Spinal cord (tissue), 10 donors: ENCODE data around the gene SLC25A20. TPM values are rescaled to one million over a fixed set of nuclear protein-coding genes. Genes with fewer than 3 reads are reported as not detected.

ENCODE experiments used
- DNase-seq, 6 donors: peaks; one replicate each; pipeline versions ENCODE4 v3.0.0 to v3.0.0-alpha.2; 2013 to 2015; ENCODE audit warnings: low spot score in 6 of 6, low read depth in 4 of 6
- H3K27ac ChIP-seq: one replicate; pipeline ENCODE4 v1.5.1; 2013; ENCODE audit warnings: low read depth, low read length, control low read depth
- H3K27me3 ChIP-seq: one replicate; pipeline ENCODE4 v1.6.1; 2013; ENCODE audit warnings: low read length; ENCODE audit not compliant: control insufficient read depth, insufficient read depth
- H3K36me3 ChIP-seq: one replicate; pipeline ENCODE4 v1.6.1; 2013; ENCODE audit warnings: low read length; ENCODE audit not compliant: control insufficient read depth, insufficient read depth
- H3K4me1 ChIP-seq: one replicate; pipeline ENCODE4 v1.6.1; 2013; ENCODE audit warnings: low read length; ENCODE audit not compliant: control insufficient read depth, insufficient read depth
- H3K4me3 ChIP-seq: one replicate; pipeline ENCODE4 v1.5.1; 2013; ENCODE audit warnings: low read depth, low read length, control low read depth
- H3K9me3 ChIP-seq: one replicate; pipeline ENCODE4 v1.6.1; 2013; ENCODE audit warnings: low read length; ENCODE audit not compliant: control insufficient read depth, insufficient read depth
- WGBS: methylation state at CpG from one replicate; pipeline ENCODE4 v1.1.5; 2013; ENCODE audit warnings: missing lambda C conversion rate; ENCODE audit not compliant: insufficient coverage; 5-methylcytosine and 5-hydroxymethylcytosine counted together
- polyA plus RNA-seq, 2 donors: library from polyadenylated mRNA; unstranded; fragments of 120-200 nt; gene quantifications; one replicate each; pipeline ENCODE4 v1.2.1, GENCODE V29; 2013; ENCODE audit not compliant: insufficient read length in 2 of 2
- total RNA-seq, 2 donors: library from RNA; depleted of rRNA in 1 of 2; stranded (reverse); fragments of 120-200 nt in 1 of 2; fragments of >200 nt in 1 of 2; gene quantifications; one replicate each; pipeline versions ENCODE4 v1.2.3 to v1.2.4, GENCODE V29; 2013 to 2014
- donor health status: healthy.

Gene SLC25A20
- total and polyA plus RNA-seq, 4 donors, result 21.1 to 23.6 (median 21.4) TPM

- DNase-seq, result no peak
- no peaks in the 10 kb centered on the region for H3K27me3 ChIP-seq
- 85% methylated on average over 2 of the region's 6 CpGs for WGBS
Observed at GRCh38 chr3:48879307-48879993, 19.2 kb downstream of the SLC25A20 start.

GRCh38 chr3:48877671-48878070 lies 21.0 kb downstream of the SLC25A20 start:
- Histone ChIP-seq H3K4me3 (no peak overlapping the region), H3K27me3 (no peaks in the 10 kb centered on the region), H3K9me3 (no peaks in the 10 kb centered on the region), H3K36me3 (peaks cover 22% of the 10 kb centered on the region), H3K4me1 (no peaks in the 10 kb centered on the region), H3K27ac (no peak overlapping the region)
- WGBS, result 86% methylated on average over 1 of the region's 8 CpGs
- no peak for DNase-seq

More at GRCh38 chr3:48879307-48879993, 19.2 kb downstream of the SLC25A20 start:
- Histone ChIP-seq H3K4me1 (no peaks in the 10 kb centered on the region), H3K4me3 (no peak overlapping the region), H3K27ac (no peak overlapping the region), H3K36me3 (peaks cover 28% of the 10 kb centered on the region), H3K9me3 (no peaks in the 10 kb centered on the region)

- Histone ChIP-seq H3K4me1 (no peaks in the 10 kb centered on the region), H3K27me3 (no peaks in the 10 kb centered on the region), H3K9me3 (no peaks in the 10 kb centered on the region), H3K27ac (no peak overlapping the region), H3K36me3 (peaks cover 9% of the 10 kb centered on the region), H3K4me3 (no peak overlapping the region)
- no peak for DNase-seq
- WGBS, result 100% methylated on average over 1 of the region's 3 CpGs
Observed at GRCh38 chr3:48863122-48863521, 35.6 kb downstream of the SLC25A20 start.

- no peaks in the 10 kb centered on the region for H3K9me3 ChIP-seq
- WGBS, result no CpG with 5 or more reads among the region's 2 CpGs
- no peak for DNase-seq
- no peak overlapping the region for H3K27ac ChIP-seq
- peaks cover 9% of the 10 kb centered on the region for H3K36me3 ChIP-seq
- no peaks in the 10 kb centered on the region for H3K4me1 ChIP-seq
- H3K27me3 ChIP-seq, result no peaks in the 10 kb centered on the region
- no peak overlapping the region for H3K4me3 ChIP-seq
Observed at GRCh38 chr3:48859206-48859605, 39.5 kb downstream of the SLC25A20 start.

- WGBS, result 78% methylated on average over 1 of the region's 2 CpGs
Observed at GRCh38 chr3:48858709-48859108, 40.0 kb downstream of the SLC25A20 start.

GRCh38 chr3:48857641-48858040 lies 41.0 kb downstream of the SLC25A20 start:
- Histone ChIP-seq H3K36me3 (peaks cover 9% of the 10 kb centered on the region), H3K9me3 (no peaks in the 10 kb centered on the region), H3K4me1 (no peaks in the 10 kb centered on the region), H3K27ac (no peak overlapping the region), H3K4me3 (no peak overlapping the region), H3K27me3 (no peaks in the 10 kb centered on the region)
- no peak for DNase-seq
- WGBS, result 100% methylated on average over 1 of the region's 2 CpGs

More at GRCh38 chr3:48858709-48859108, 40.0 kb downstream of the SLC25A20 start:
- no peaks in the 10 kb centered on the region for H3K4me1 ChIP-seq
- no peak for DNase-seq
- no peaks in the 10 kb centered on the region for H3K9me3 ChIP-seq
- H3K4me3 ChIP-seq, result no peak overlapping the region
- no peaks in the 10 kb centered on the region for H3K27me3 ChIP-seq
- H3K36me3 ChIP-seq, result peaks cover 9% of the 10 kb centered on the region
- H3K27ac ChIP-seq, result no peak overlapping the region

GRCh38 chr3:48856469-48856868 lies 42.2 kb downstream of the SLC25A20 start:
- no peak overlapping the region for H3K27ac ChIP-seq
- DNase-seq, result peak in 2 of 6 donors; percentile 26

GRCh38 chr3:48855681-48856447 lies 42.8 kb downstream of the SLC25A20 start:
- H3K36me3 ChIP-seq, result peaks cover 4% of the 10 kb centered on the region
- H3K27ac ChIP-seq, result no peak overlapping the region
- WGBS, result 95% methylated on average over 7 of the region's 9 CpGs
- peak in 2 of 6 donors; percentile 18 to 34 for DNase-seq
- H3K4me1 ChIP-seq, result peaks cover 18% of the 10 kb centered on the region
- H3K9me3 ChIP-seq, result no peaks in the 10 kb centered on the region
- H3K27me3 ChIP-seq, result no peaks in the 10 kb centered on the region
- no peak overlapping the region for H3K4me3 ChIP-seq

More at GRCh38 chr3:48856469-48856868, 42.2 kb downstream of the SLC25A20 start:
- Histone ChIP-seq H3K27me3 (no peaks in the 10 kb centered on the region), H3K9me3 (no peaks in the 10 kb centered on the region), H3K36me3 (peaks cover 4% of the 10 kb centered on the region), H3K4me3 (no peak overlapping the region), H3K4me1 (peaks cover 12% of the 10 kb centered on the region)
- WGBS, result 0% methylated on average over 1 of the region's 4 CpGs

- DNase-seq, result no peak
- no peak overlapping the region for H3K27ac ChIP-seq
- peaks cover 30% of the 10 kb centered on the region for H3K4me1 ChIP-seq
- no peaks in the 10 kb centered on the region for H3K27me3 ChIP-seq
- no peaks in the 10 kb centered on the region for H3K9me3 ChIP-seq
- H3K36me3 ChIP-seq, result no peaks in the 10 kb centered on the region
- no peak overlapping the region for H3K4me3 ChIP-seq
- 89% methylated on average over 4 of the region's 5 CpGs for WGBS
Observed at GRCh38 chr3:48852151-48852550, 46.5 kb downstream of the SLC25A20 start.
